Measurements from ENCODE around the gene NDUFA11.

The NDUFA11 gene

GRCh38 chr19:5891572-5891937 is 12.0 kb downstream of the NDUFA11 start (continued):
- TF ChIP-seq ZBTB44 (tag by site-specific recombination; IDR thresholded peaks at IDR 0.05) (no peak), ZNF391 (tag by site-specific recombination; IDR thresholded peaks at IDR 0.05; ENCODE audit: borderline replicate concordance, low read depth) (no peak), ZNF280D (tag by site-specific recombination; IDR thresholded peaks at IDR 0.05) (no peak), IKZF3 (tag by site-specific recombination; IDR thresholded peaks at IDR 0.05) (0 out of 2 replicates have a peak, but pooled peaks have one; percentile 32), ZBTB17 (tag by site-specific recombination; IDR thresholded peaks at IDR 0.05) (no peak), ZIC2 (tag by site-specific recombination; IDR thresholded peaks at IDR 0.05) (peak; percentile 94), ZNF223 (tag by site-specific recombination; IDR thresholded peaks at IDR 0.05) (peak; percentile 44; the same call in 1 of the 2 replicates)

- Histone ChIP-seq H3K27ac (ENCODE audit: extremely low read depth, low read depth, low read length) (no peak overlapping the region), H3K4me3 (ENCODE audit: low read depth, low read length) (no peak overlapping the region), H3K4me1 (ENCODE audit: control insufficient read depth, insufficient read depth, low read length) (no peaks in the 10 kb centered on the region; the same call in 1 of the 2 replicates), H3K9me3 (ENCODE audit: control insufficient read depth, insufficient read depth, low read depth, low read length) (no peaks in the 10 kb centered on the region), H3K36me3 (ENCODE audit: control insufficient read depth in 2 of 2, insufficient read depth in 1 of 2, low read length in 2 of 2) (peaks cover 0 to 9% of the 10 kb centered on the region in 2 experiments; a peak in 1 of 3 replicates)
- CTCF ChIA-PET = interaction anchor here (0.6 to 5.3 kb wide), 3 partner anchors 14 to 86 kb away, joined by 3 to 65 read pairs (median 8); partner anchors contain the start of gene NRTN
- TF ChIP-seq ZNF501 (tag by site-specific recombination; IDR thresholded peaks at IDR 0.05) (no peak), ZNF404 (tag by site-specific recombination; IDR thresholded peaks at IDR 0.05) (no peak), ZEB2 (tag by site-specific recombination; IDR thresholded peaks at IDR 0.05) (no peak), GLI2 (tag by site-specific recombination; IDR thresholded peaks at IDR 0.05; ENCODE audit: borderline replicate concordance, low read depth) (no peak), ZNF138 (tag by site-specific recombination; IDR thresholded peaks at IDR 0.05; ENCODE audit: borderline replicate concordance) (no peak), MYNN (tag by site-specific recombination; IDR thresholded peaks at IDR 0.05; ENCODE audit: borderline replicate concordance) (no peak), ZNF785 (tag by site-specific recombination; IDR thresholded peaks at IDR 0.05) (no peak), ZFP3 (tag by site-specific recombination; IDR thresholded peaks at IDR 0.05; ENCODE audit: low read depth) (no peak), ZNF140 (tag by site-specific recombination; IDR thresholded peaks at IDR 0.05) (no peak), ZSCAN5A (tag by site-specific recombination; IDR thresholded peaks at IDR 0.05) (no peak), OVOL3 (tag by site-specific recombination; IDR thresholded peaks at IDR 0.05) (no peak)
- POLR2A ChIA-PET = interaction anchor here (0.8 to 2.3 kb wide), 2 partner anchors 86 to 107 kb away, joined by 4 to 19 read pairs; no protein-coding TSS in a partner anchor
Observed at GRCh38 chr19:5890099-5890498, 13.5 kb downstream of the NDUFA11 start.
